Upper lobe of right lung (tissue), 1 donor: ENCODE results near the gene ANK3. TPM values are rescaled to one million over a fixed set of nuclear protein-coding genes. Genes with fewer than 3 reads are reported as not detected.

Source experiments
- ATAC-seq: fragments of 200-7000 bp; cut with Tn5 transposase; one replicate; pipeline ENCODE4 v1.9.1; 2020; ENCODE audit warnings: mild to moderate bottlenecking, moderate library complexity
- DNase-seq: peaks from one replicate; pipeline ENCODE4 v3.0.0-alpha.2; 2020
- H3K27ac ChIP-seq: fragments of 200-600 bp; one replicate; pipeline ENCODE4 v1.8.0; 2022
- H3K27me3 ChIP-seq: fragments of 200-600 bp; one replicate; pipeline ENCODE4 v1.8.0; 2022; ENCODE audit warnings: mild to moderate bottlenecking
- H3K36me3 ChIP-seq: fragments of 200-600 bp; one replicate; pipeline ENCODE4 v1.8.0; 2022
- H3K4me1 ChIP-seq: fragments of 200-600 bp; one replicate; pipeline ENCODE4 v1.8.0; 2022
- H3K4me3 ChIP-seq: fragments of 200-600 bp; one replicate; pipeline ENCODE4 v1.8.0; 2022; ENCODE audit warnings: mild to moderate bottlenecking
- H3K9me3 ChIP-seq: fragments of 200-600 bp; one replicate; pipeline ENCODE4 v1.8.0; 2022
- intact Hi-C: fragments of 100-400 bp; cut with DNase I; formaldehyde crosslinking; loops from one replicate; pipeline ENCODE4 v1.11.0; 2022
- total RNA-seq: library from RNA; stranded (reverse); fragmentation: NEBNext Ultra II Directional; extraction: Animal tissue kit (Norgen Biotek cat#: 25700); gene quantifications from one replicate; pipeline ENCODE4 v1.2.1, GENCODE V29; 2021
- TF ChIP-seq, protein P1 (sequence below): fragments of 200-600 bp; IDR thresholded peaks from one replicate; pipeline ENCODE4 v1.8.0; 2022; ENCODE audit warnings: antibody characterized with exemption
- donor health status: DM: no; HTN: yes; CAD: no; lungs with severe emphysema.

The ANK3 gene
- total RNA-seq, 1 donor from 2014 or later: 91.1 TPM

GRCh38 chr10:60222047-60222446, 167.6 kb downstream of the ANK3 start:
- H3K4me1 ChIP-seq: no peaks in the 10 kb centered on the region
- no peak for ATAC-seq
- intact Hi-C loops: no loop called here
- H3K4me3 ChIP-seq: no peak overlapping the region
- H3K27me3 ChIP-seq: no peaks in the 10 kb centered on the region
- no peaks in the 10 kb centered on the region for H3K36me3 ChIP-seq
- no peaks in the 10 kb centered on the region for H3K9me3 ChIP-seq
- DNase-seq: no peak
- TF ChIP-seq, protein P1, sequence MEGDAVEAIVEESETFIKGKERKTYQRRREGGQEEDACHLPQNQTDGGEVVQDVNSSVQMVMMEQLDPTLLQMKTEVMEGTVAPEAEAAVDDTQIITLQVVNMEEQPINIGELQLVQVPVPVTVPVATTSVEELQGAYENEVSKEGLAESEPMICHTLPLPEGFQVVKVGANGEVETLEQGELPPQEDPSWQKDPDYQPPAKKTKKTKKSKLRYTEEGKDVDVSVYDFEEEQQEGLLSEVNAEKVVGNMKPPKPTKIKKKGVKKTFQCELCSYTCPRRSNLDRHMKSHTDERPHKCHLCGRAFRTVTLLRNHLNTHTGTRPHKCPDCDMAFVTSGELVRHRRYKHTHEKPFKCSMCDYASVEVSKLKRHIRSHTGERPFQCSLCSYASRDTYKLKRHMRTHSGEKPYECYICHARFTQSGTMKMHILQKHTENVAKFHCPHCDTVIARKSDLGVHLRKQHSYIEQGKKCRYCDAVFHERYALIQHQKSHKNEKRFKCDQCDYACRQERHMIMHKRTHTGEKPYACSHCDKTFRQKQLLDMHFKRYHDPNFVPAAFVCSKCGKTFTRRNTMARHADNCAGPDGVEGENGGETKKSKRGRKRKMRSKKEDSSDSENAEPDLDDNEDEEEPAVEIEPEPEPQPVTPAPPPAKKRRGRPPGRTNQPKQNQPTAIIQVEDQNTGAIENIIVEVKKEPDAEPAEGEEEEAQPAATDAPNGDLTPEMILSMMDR: no peak
- H3K27ac ChIP-seq: no peak overlapping the region

- no peak overlapping the region for H3K27ac ChIP-seq
- no peak overlapping the region for H3K4me3 ChIP-seq
- intact Hi-C loops: no loop called here
- H3K4me1 ChIP-seq: no peaks in the 10 kb centered on the region
- no peak for ATAC-seq
- no peaks in the 10 kb centered on the region for H3K9me3 ChIP-seq
- DNase-seq: no peak
- H3K27me3 ChIP-seq: no peaks in the 10 kb centered on the region
- TF ChIP-seq, protein P1: no peak
- H3K36me3 ChIP-seq: no peaks in the 10 kb centered on the region
These were observed 177.5 kb downstream of the ANK3 start for GRCh38 chr10:60212195-60212594.

DNA sequence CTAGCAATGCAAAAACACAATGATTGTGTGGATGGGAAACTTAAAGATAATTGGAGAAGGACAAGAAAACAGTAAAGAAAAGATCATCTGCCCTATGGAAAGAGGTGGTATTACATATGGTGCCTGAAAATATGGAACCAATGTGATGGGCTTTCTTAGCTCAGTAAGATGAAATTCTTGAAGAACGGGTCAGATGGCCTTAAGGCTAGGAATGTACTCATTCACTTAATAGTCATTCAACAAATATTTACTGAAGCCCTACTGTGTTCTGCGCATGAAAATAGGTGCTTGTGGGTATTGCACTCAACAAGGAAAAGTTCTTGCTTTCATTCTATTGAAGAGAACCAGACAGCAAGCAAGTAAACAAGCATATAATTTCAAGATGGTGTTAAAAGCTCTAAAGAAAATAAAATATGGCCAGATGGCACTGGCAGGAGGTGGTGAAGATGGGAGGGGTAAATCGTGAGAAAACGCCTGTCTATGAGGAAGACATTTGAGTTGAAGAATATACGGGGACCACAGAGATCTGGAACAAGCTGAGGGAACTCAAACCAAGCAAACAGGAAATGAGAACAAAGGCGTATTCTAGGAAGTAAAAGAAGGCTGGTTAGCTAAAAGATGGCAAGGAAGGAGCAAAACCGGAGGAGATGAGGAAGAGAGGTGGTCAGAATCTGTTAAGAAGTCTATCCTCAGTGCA, 179.7 kb downstream of the ANK3 start:
- H3K4me3 ChIP-seq: no peak overlapping the region
- ATAC-seq (peak; percentile 29), DNase-seq (no peak)
- no peak overlapping the region for H3K27ac ChIP-seq
- TF ChIP-seq, protein P1: no peak
- H3K9me3 ChIP-seq: no peaks in the 10 kb centered on the region
- no peaks in the 10 kb centered on the region for H3K36me3 ChIP-seq
- intact Hi-C loops: no loop called here
- H3K27me3 ChIP-seq: no peaks in the 10 kb centered on the region
- no peaks in the 10 kb centered on the region for H3K4me1 ChIP-seq

DNA sequence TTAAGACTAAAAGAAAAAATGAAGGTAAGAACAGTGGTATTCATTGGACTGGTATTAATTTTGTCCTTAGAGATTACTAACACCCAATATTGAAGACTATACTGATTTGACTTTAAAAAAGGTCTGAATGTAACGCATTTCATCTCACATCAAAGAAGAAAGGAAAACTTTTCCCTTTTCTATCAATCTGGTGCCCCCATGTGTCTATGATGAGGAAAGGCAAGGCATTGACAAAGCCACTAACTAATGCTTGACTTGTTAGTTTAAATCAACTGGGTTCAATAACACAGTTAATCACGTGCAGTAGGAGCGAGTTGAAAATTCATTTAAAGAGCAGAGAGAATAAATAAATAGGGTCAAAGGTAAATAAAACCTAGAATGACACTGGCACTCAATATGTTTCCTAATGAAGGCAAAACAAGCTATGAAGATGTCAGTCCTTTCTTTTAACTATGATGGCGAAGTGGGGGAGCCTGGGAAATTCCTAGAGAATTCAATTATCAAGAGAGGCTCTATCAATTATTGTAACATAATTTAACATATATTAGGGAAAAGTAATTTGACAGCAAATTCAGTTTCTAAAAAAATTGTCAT, 180.9 kb downstream of the ANK3 start:
- DNase-seq: no peak
- TF ChIP-seq, protein P1: peak; percentile 67
- no peak for ATAC-seq

GRCh38 chr10:60207894-60208293, 181.8 kb downstream of the ANK3 start:
- Histone ChIP-seq H3K4me3 (no peak overlapping the region), H3K27me3 (no peaks in the 10 kb centered on the region), H3K9me3 (no peaks in the 10 kb centered on the region), H3K4me1 (no peaks in the 10 kb centered on the region), H3K27ac (no peak overlapping the region), H3K36me3 (no peaks in the 10 kb centered on the region)
- no peak for DNase-seq
- TF ChIP-seq, protein P1: no peak
- no peak for ATAC-seq
- intact Hi-C loops: no loop called here

More for the DNA sequence above, 180.9 kb downstream of the ANK3 start:
- Histone ChIP-seq H3K9me3 (no peaks in the 10 kb centered on the region), H3K36me3 (no peaks in the 10 kb centered on the region), H3K4me1 (no peaks in the 10 kb centered on the region), H3K4me3 (no peak overlapping the region), H3K27ac (no peak overlapping the region), H3K27me3 (no peaks in the 10 kb centered on the region)
- intact Hi-C loops: no loop called here
